ENCODE measurements around the gene RARB. TPM values are rescaled to one million over a fixed set of nuclear protein-coding genes. Genes with fewer than 3 reads are reported as not detected.

RARB gene
- total RNA-seq, 1 experiment from 2014 or later: not detected

- Histone ChIP-seq H2AFZ (ENCODE audit: low read length) (no peak overlapping the region), H4K20me1 (ENCODE audit: low read length) (no peaks in the 10 kb centered on the region), H3K9ac (ENCODE audit: low read length) (no peak overlapping the region), H3F3A (ENCODE audit: low read length, unreplicated experiment) (no peaks in the 10 kb centered on the region), H3K4me3 (ENCODE audit: low read length) (no peak overlapping the region), H3K36me3 (ENCODE audit: low read depth, low read length) (no peaks in the 10 kb centered on the region), H3K79me2 (ENCODE audit: low read length) (no peaks in the 10 kb centered on the region), H3K4me2 (ENCODE audit: low read length) (no peak overlapping the region), H3K27ac (ENCODE audit: low read length) (no peak overlapping the region), H3K9me3 (ENCODE audit: low read length) (no peaks in the 10 kb centered on the region), H3K27me3 (ENCODE audit: low read length) (peaks cover 28% of the 10 kb centered on the region; the same call in 1 of the 2 replicates), H3K9me2 (replicated peaks; ENCODE audit: low read length) (no peaks in the 10 kb centered on the region), H3K4me1 (ENCODE audit: insufficient read depth, low read length) (no peaks in the 10 kb centered on the region)
- intact Hi-C loops (cut with micrococcal nuclease): no loop called here
- CTCF ChIA-PET: no interaction called here
- no peak for TF ChIP-seq CTCF (conservative IDR thresholded peaks at IDR 0.05; ENCODE audit: low read depth, low read length)
- TF ChIP-seq EZH2phosphoT487 (IDR thresholded peaks at IDR 0.05; ENCODE audit: borderline replicate concordance, low read length): no peak
- TF ChIP-seq EZH2 (IDR thresholded peaks at IDR 0.05; ENCODE audit: low read length, unreplicated experiment): no peak
- DNase-seq: no peak
- BruUV-seq (replicated peaks): no TSS peak
- ATAC-seq: no peak
- POLR2A ChIA-PET (ENCODE audit: unreplicated experiment): no interaction called here
Observed at GRCh38 chr3:25536521-25537391, 108.7 kb downstream of the RARB start.

DNA sequence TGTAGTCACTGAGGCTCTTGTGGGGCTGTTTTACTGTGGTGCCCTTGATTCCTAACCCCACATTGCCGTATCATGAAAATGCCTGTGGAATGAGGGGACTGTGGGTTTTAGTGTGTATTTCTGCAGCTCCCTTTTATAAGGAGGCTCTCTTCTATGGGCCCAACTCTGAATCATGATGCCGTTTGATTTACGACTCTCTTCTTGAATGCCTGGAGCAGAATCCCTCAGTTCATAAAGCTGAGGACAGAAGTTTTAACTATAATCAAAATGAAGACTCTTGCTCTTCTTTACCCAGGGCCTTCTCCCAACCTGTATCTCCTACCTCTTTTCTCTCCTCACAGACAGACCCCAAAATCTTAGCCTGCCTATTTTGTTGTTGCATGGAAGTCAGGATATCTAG lies 109.5 kb downstream of the RARB start:
- POLR2A ChIA-PET (ENCODE audit: unreplicated experiment): no interaction called here
- Histone ChIP-seq H3F3A (ENCODE audit: low read length, unreplicated experiment) (no peaks in the 10 kb centered on the region), H3K27me3 (ENCODE audit: low read length) (peaks cover 28% of the 10 kb centered on the region; the same call in 1 of the 2 replicates), H3K9me2 (replicated peaks; ENCODE audit: low read length) (no peaks in the 10 kb centered on the region), H3K9ac (ENCODE audit: low read length) (no peak overlapping the region), H4K20me1 (ENCODE audit: low read length) (no peaks in the 10 kb centered on the region), H3K4me2 (ENCODE audit: low read length) (no peak overlapping the region), H3K4me1 (ENCODE audit: insufficient read depth, low read length) (no peaks in the 10 kb centered on the region), H2AFZ (ENCODE audit: low read length) (no peak overlapping the region), H3K27ac (ENCODE audit: low read length) (no peak overlapping the region), H3K79me2 (ENCODE audit: low read length) (no peaks in the 10 kb centered on the region), H3K4me3 (ENCODE audit: low read length) (no peak overlapping the region), H3K36me3 (ENCODE audit: low read depth, low read length) (no peaks in the 10 kb centered on the region), H3K9me3 (ENCODE audit: low read length) (no peaks in the 10 kb centered on the region)
- DNase-seq (no peak), ATAC-seq (no peak)
- intact Hi-C loops (cut with micrococcal nuclease): no loop called here
- TF ChIP-seq CTCF (conservative IDR thresholded peaks at IDR 0.05; ENCODE audit: low read depth, low read length): no peak
- no peak for TF ChIP-seq EZH2phosphoT487 (IDR thresholded peaks at IDR 0.05; ENCODE audit: borderline replicate concordance, low read length)
- no peak for TF ChIP-seq EZH2 (IDR thresholded peaks at IDR 0.05; ENCODE audit: low read length, unreplicated experiment)
- BruUV-seq (replicated peaks): no TSS peak
- CTCF ChIA-PET: no interaction called here

DNA sequence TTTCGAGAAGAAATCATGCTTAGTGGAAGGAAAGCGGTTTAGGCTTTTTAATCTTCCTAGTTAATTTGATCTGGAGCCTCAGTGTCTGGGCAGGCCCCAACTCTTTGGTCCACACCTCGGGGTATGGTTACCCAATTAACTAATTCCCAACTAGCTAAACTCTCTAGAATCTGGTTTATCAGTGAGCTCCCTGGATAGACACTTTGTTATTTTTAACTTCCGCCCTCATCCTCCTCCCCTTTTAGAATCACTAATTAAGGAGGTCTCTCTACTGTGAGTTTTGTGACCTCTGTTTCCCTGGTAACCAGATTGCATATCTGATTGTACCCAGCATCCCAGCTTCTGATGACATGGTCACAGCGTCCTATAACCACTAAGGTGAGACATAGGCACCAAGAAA lies 112.2 kb downstream of the RARB start:
- POLR2A ChIA-PET (ENCODE audit: unreplicated experiment): no interaction called here
- intact Hi-C loops (cut with micrococcal nuclease): no loop called here
- no peak for TF ChIP-seq CTCF (conservative IDR thresholded peaks at IDR 0.05; ENCODE audit: low read depth, low read length)
- no peak for TF ChIP-seq EZH2phosphoT487 (IDR thresholded peaks at IDR 0.05; ENCODE audit: borderline replicate concordance, low read length)
- no peak for TF ChIP-seq EZH2 (IDR thresholded peaks at IDR 0.05; ENCODE audit: low read length, unreplicated experiment)

More for the DNA sequence above, 112.2 kb downstream of the RARB start:
- Histone ChIP-seq H3K9me2 (replicated peaks; ENCODE audit: low read length) (no peaks in the 10 kb centered on the region), H4K20me1 (ENCODE audit: low read length) (no peaks in the 10 kb centered on the region), H3K27ac (ENCODE audit: low read length) (no peak overlapping the region), H3F3A (ENCODE audit: low read length, unreplicated experiment) (no peaks in the 10 kb centered on the region), H3K4me2 (ENCODE audit: low read length) (no peak overlapping the region), H3K9me3 (ENCODE audit: low read length) (no peaks in the 10 kb centered on the region), H3K27me3 (ENCODE audit: low read length) (peaks cover 52% of the 10 kb centered on the region), H3K79me2 (ENCODE audit: low read length) (no peaks in the 10 kb centered on the region), H3K9ac (ENCODE audit: low read length) (no peak overlapping the region), H3K36me3 (ENCODE audit: low read depth, low read length) (no peaks in the 10 kb centered on the region), H3K4me3 (ENCODE audit: low read length) (no peak overlapping the region), H3K4me1 (ENCODE audit: insufficient read depth, low read length) (no peaks in the 10 kb centered on the region), H2AFZ (ENCODE audit: low read length) (no peak overlapping the region)
- CTCF ChIA-PET: no interaction called here
- DNase-seq: no peak
- no peak for ATAC-seq
- BruUV-seq (replicated peaks): no TSS peak

All from PC-3 (cell line).